Activated CD4-positive, alpha-beta memory T cell treated with anti-CD3 and anti-CD28 coated beads for 36 hours (primary cell): Measurements from ENCODE around the gene GBP5. TPM values are rescaled to one million over a fixed set of nuclear protein-coding genes. Genes with fewer than 3 reads are reported as not detected.
"Not testable (repeated sequence)": the region's sequence is repeated elsewhere in the genome, so short reads cannot be mapped to it uniquely, and the experiment has no call there.

Experiments used
- CTCF ChIA-PET: fragments of 350-600 bp; sonication (Branson Sonifier 250); formaldehyde crosslinking; loops from one replicate; lab custom pipeline; 2021; ENCODE audit warnings: antibody characterized with exemption, inconsistent platforms; lab: Charles Lee
- POLR2A ChIA-PET: fragments of 350-600 bp; sonication (Branson Sonifier 250); formaldehyde crosslinking; loops from one replicate; lab custom pipeline; 2021; ENCODE audit warnings: antibody characterized with exemption; lab: Charles Lee
- DNase-seq: peaks from one replicate; pipeline ENCODE4 v3.0.0-alpha.2; 2020
- H3K27ac Mint-ChIP-seq: one replicate; pipeline ENCODE4 v1.8.0; 2021; ENCODE audit warnings: mixed read lengths
- H3K27me3 Mint-ChIP-seq: one replicate; pipeline ENCODE4 v1.8.0; 2021; ENCODE audit warnings: mixed read lengths
- H3K36me3 Mint-ChIP-seq: one replicate; pipeline ENCODE4 v1.8.0; 2021; ENCODE audit warnings: mixed read lengths
- H3K4me1 Mint-ChIP-seq: one replicate; pipeline ENCODE4 v1.8.0; 2021; ENCODE audit warnings: low read depth, mixed read lengths
- H3K4me3 Mint-ChIP-seq: one replicate; pipeline ENCODE4 v1.8.0; 2021; ENCODE audit warnings: mild to moderate bottlenecking, mixed read lengths
- H3K9me3 Mint-ChIP-seq: one replicate; pipeline ENCODE4 v1.8.0; 2021; ENCODE audit warnings: mixed read lengths
- intact Hi-C: fragments of 100-400 bp; cut with micrococcal nuclease; formaldehyde crosslinking; loops from one replicate; pipeline ENCODE4 v1.15.1; 2023
- total RNA-seq, 2 experiments: library from RNA; stranded (reverse); gene quantifications; one replicate each; pipeline ENCODE4 v1.2.3, GENCODE V29; 2021

The GBP5 gene
- total RNA-seq, 2 experiments from 2014 or later: 95.1 to 95.7 TPM

GRCh38 chr1:89260566-89261255 is 11.9 kb downstream of the GBP5 start:
- H3K4me1 Mint-ChIP-seq: peaks cover 65% of the 10 kb centered on the region
- ChIA-PET POLR2A (interaction anchor here (0.6 to 1.1 kb wide), 4 partner anchors 12 to 259 kb away, joined by 3 to 4 read pairs (median 3); partner anchors contain the start of gene GBP5), CTCF (interaction anchor here (1.0 to 1.7 kb wide), 4 partner anchors 10 to 276 kb away, joined by 4 to 6 read pairs (median 4); no protein-coding TSS in a partner anchor)
- peak overlapping the region; percentile 28 for H3K27ac Mint-ChIP-seq
- peaks cover 61% of the 10 kb centered on the region for H3K36me3 Mint-ChIP-seq
- H3K27me3 Mint-ChIP-seq: no peaks in the 10 kb centered on the region
- no peak overlapping the region for H3K4me3 Mint-ChIP-seq
- DNase-seq: no peak
- intact Hi-C loops: no loop called here
- peaks cover 4% of the 10 kb centered on the region for H3K9me3 Mint-ChIP-seq

- Mint-ChIP-seq H3K27ac (peak overlapping the region; percentile 86), H3K4me3 (peak overlapping the region; percentile 60), H3K27me3 (no peaks in the 10 kb centered on the region), H3K4me1 (peaks cover 66% of the 10 kb centered on the region), H3K36me3 (peaks cover 61% of the 10 kb centered on the region), H3K9me3 (peaks cover 6% of the 10 kb centered on the region)
- CTCF ChIA-PET: interaction anchor here (0.8 to 2.3 kb wide), 4 partner anchors 11 to 174 kb away, joined by 3 to 11 read pairs (median 5); no protein-coding TSS in a partner anchor
- POLR2A ChIA-PET: interaction anchor here (0.6 to 1.1 kb wide), 4 partner anchors 13 to 469 kb away, joined by 3 to 4 read pairs (median 3); partner anchors contain the start of gene GBP5
- DNase-seq: no peak
- intact Hi-C loops: no loop called here
Observed at GRCh38 chr1:89260042-89260441, 12.6 kb downstream of the GBP5 start.

- Mint-ChIP-seq H3K4me1 (peaks cover 65% of the 10 kb centered on the region), H3K36me3 (peaks cover 62% of the 10 kb centered on the region), H3K4me3 (peak overlapping the region; percentile 60), H3K27ac (peak overlapping the region; percentile 86), H3K27me3 (no peaks in the 10 kb centered on the region), H3K9me3 (peaks cover 6% of the 10 kb centered on the region)
- DNase-seq: peak; percentile 76
- ChIA-PET POLR2A (interaction anchor here (0.6 to 1.1 kb wide), 4 partner anchors 14 to 470 kb away, joined by 3 read pairs; partner anchors contain the start of gene GBP5), CTCF (interaction anchor here (0.6 to 2.4 kb wide), 6 partner anchors 12 to 174 kb away, joined by 3 to 11 read pairs (median 5); no protein-coding TSS in a partner anchor)
- intact Hi-C loops: loop anchor here (5.0 kb wide), 1 partner anchor 62 kb away; the partner anchor contains the start of gene GBP4
Observed at GRCh38 chr1:89259283-89259971, 13.2 kb downstream of the GBP5 start.

- H3K36me3 Mint-ChIP-seq: peaks cover 57% of the 10 kb centered on the region
- intact Hi-C loops: loop anchor here (5.0 kb wide), 1 partner anchor 60 kb away; the partner anchor contains the start of gene GBP4
Observed at GRCh38 chr1:89257041-89257440, 15.6 kb downstream of the GBP5 start.

GRCh38 chr1:89255581-89255980 is 17.1 kb downstream of the GBP5 start:
- POLR2A ChIA-PET, H3K27me3 Mint-ChIP-seq, H3K27ac Mint-ChIP-seq, H3K4me3 Mint-ChIP-seq, DNase-seq: not testable (repeated sequence)
- intact Hi-C loops: loop anchor here (5.0 kb wide), 1 partner anchor 58 kb away; the partner anchor contains the start of gene GBP4
- Mint-ChIP-seq H3K36me3 (peaks cover 56% of the 10 kb centered on the region), H3K9me3 (peaks cover 14% of the 10 kb centered on the region), H3K4me1 (peaks cover 60% of the 10 kb centered on the region)
- CTCF ChIA-PET: interaction anchor here (0.7 kb wide), 1 partner anchor 65 kb away, joined by 3 read pairs; no protein-coding TSS in a partner anchor

More at GRCh38 chr1:89257041-89257440, 15.6 kb downstream of the GBP5 start:
- Mint-ChIP-seq H3K27ac (peak overlapping the region; percentile 55), H3K4me1 (peaks cover 60% of the 10 kb centered on the region), H3K9me3 (peaks cover 14% of the 10 kb centered on the region), H3K4me3 (no peak overlapping the region), H3K27me3 (no peaks in the 10 kb centered on the region)
- no peak for DNase-seq
- CTCF ChIA-PET: no interaction called here
- POLR2A ChIA-PET: no interaction called here

GRCh38 chr1:89254658-89255287 is 17.9 kb downstream of the GBP5 start:
- Mint-ChIP-seq H3K9me3 (peaks cover 14% of the 10 kb centered on the region), H3K4me1 (peaks cover 61% of the 10 kb centered on the region), H3K27ac (no peak overlapping the region), H3K27me3 (no peaks in the 10 kb centered on the region), H3K4me3 (no peak overlapping the region), H3K36me3 (peaks cover 56% of the 10 kb centered on the region)
- intact Hi-C loops: loop anchor here (5.0 kb wide), 1 partner anchor 57 kb away; the partner anchor contains the start of gene GBP4
- DNase-seq: no peak
- CTCF ChIA-PET: no interaction called here
- POLR2A ChIA-PET: no interaction called here

GRCh38 chr1:89243046-89243445 is 29.6 kb downstream of the GBP5 start:
- peaks cover 47% of the 10 kb centered on the region for H3K36me3 Mint-ChIP-seq
- no peaks in the 10 kb centered on the region for H3K27me3 Mint-ChIP-seq
- no peak overlapping the region for H3K27ac Mint-ChIP-seq
- ChIA-PET POLR2A (no interaction called here), CTCF (no interaction called here)
- DNase-seq: no peak
- no peaks in the 10 kb centered on the region for H3K4me1 Mint-ChIP-seq
- H3K4me3 Mint-ChIP-seq: no peak overlapping the region
- intact Hi-C loops: no loop called here
- peaks cover 27% of the 10 kb centered on the region for H3K9me3 Mint-ChIP-seq

Other genes with a start within 250 kb of the GBP5 start
- 1 to 10 TPM; 4.5 to 5.7 TPM for gene GBP3, start 250.0 kb downstream of the GBP5 start, total RNA-seq
- gene GBP1, start 207.7 kb downstream of the GBP5 start, total RNA-seq: 10 to 100 TPM; 66.9 to 67.9 TPM
- gene GBP2, start 146.7 kb downstream of the GBP5 start, total RNA-seq: 100 to 1,000 TPM; 396 to 403 TPM
- not detected for gene GBP7, start 96.9 kb downstream of the GBP5 start, total RNA-seq
- 10 to 100 TPM; 26.5 to 29.9 TPM for gene GBP4, start 73.9 kb downstream of the GBP5 start, total RNA-seq
- under 1 TPM; 0.73 to 0.81 TPM for gene GBP6, start 91.2 kb upstream of the GBP5 start, total RNA-seq